CD8-positive, alpha-beta memory T cell (primary cell): ENCODE measurements around the gene EGR4. TPM values are rescaled to one million over a fixed set of nuclear protein-coding genes. Genes with fewer than 3 reads are reported as not detected.

Experiments used
- CTCF ChIA-PET: fragments of 350-600 bp; sonication (Branson Sonifier 250); formaldehyde crosslinking; loops from one replicate; lab custom pipeline; 2021; ENCODE audit warnings: antibody characterized with exemption; lab: Charles Lee
- POLR2A ChIA-PET: fragments of 350-600 bp; sonication (Branson Sonifier 250); formaldehyde crosslinking; loops from one replicate; lab custom pipeline; 2021; ENCODE audit warnings: antibody characterized with exemption; lab: Charles Lee
- DNase-seq, 5 donors: peaks; one replicate each; pipeline versions ENCODE4 v3.0.0 to v3.0.0-alpha.2; 2020 to 2022; ENCODE audit warnings: mixed read lengths in 1 of 5
- H3K27ac ChIP-seq: one replicate; pipeline ENCODE4 v1.7.0; 2013; ENCODE audit warnings: low read depth, mild to moderate bottlenecking, low read length, moderate library complexity
- H3K27me3 ChIP-seq: 2 replicates; pipeline ENCODE4 v1.7.0; 2013; ENCODE audit warnings: low read length, mild to moderate bottlenecking; ENCODE audit not compliant: insufficient read depth, poor library complexity, severe bottlenecking
- H3K36me3 ChIP-seq: 2 replicates; pipeline ENCODE4 v1.7.0; 2013; ENCODE audit warnings: mild to moderate bottlenecking, low read length, moderate library complexity; ENCODE audit not compliant: insufficient read depth
- H3K4me1 ChIP-seq: 2 replicates; pipeline ENCODE4 v1.7.0; 2013; ENCODE audit warnings: mild to moderate bottlenecking, low read length, moderate library complexity; ENCODE audit not compliant: insufficient read depth
- H3K4me3 ChIP-seq: 2 replicates; pipeline ENCODE4 v1.7.0; 2013; ENCODE audit warnings: mild to moderate bottlenecking, low read length
- H3K9me3 ChIP-seq: 2 replicates; pipeline ENCODE4 v1.7.0; 2013; ENCODE audit warnings: mild to moderate bottlenecking, low read length
- H3K27ac Mint-ChIP-seq, 8 donors: one replicate each; pipeline ENCODE4 v1.8.0; 2020 to 2021; ENCODE audit warnings: mixed read lengths in 8 of 8, mild to moderate bottlenecking in 6 of 8, inconsistent platforms in 3 of 8, moderate library complexity in 3 of 8
- H3K27me3 Mint-ChIP-seq, 2 donors: one replicate each; pipeline ENCODE4 v1.8.0; 2020 to 2021; ENCODE audit warnings: mixed read lengths in 2 of 2, mild to moderate bottlenecking in 1 of 2, moderate library complexity in 1 of 2
- H3K36me3 Mint-ChIP-seq, 3 donors: one replicate each; pipeline ENCODE4 v1.8.0; 2020 to 2021; ENCODE audit warnings: mixed read lengths in 3 of 3, inconsistent platforms in 1 of 3, mild to moderate bottlenecking in 1 of 3
- H3K4me1 Mint-ChIP-seq, 3 donors: one replicate each; pipeline ENCODE4 v1.8.0; 2020 to 2021; ENCODE audit warnings: mixed read lengths in 3 of 3, inconsistent platforms in 1 of 3, mild to moderate bottlenecking in 1 of 3
- H3K4me3 Mint-ChIP-seq, 7 donors: one replicate each; pipeline ENCODE4 v1.8.0; 2020 to 2021; ENCODE audit warnings: mixed read lengths in 7 of 7, mild to moderate bottlenecking in 6 of 7, moderate library complexity in 4 of 7, inconsistent platforms in 2 of 7
- H3K9me3 Mint-ChIP-seq, 5 donors: one replicate each; pipeline ENCODE4 v1.8.0; 2020 to 2022; ENCODE audit warnings: mixed read lengths in 5 of 5, mild to moderate bottlenecking in 3 of 5, moderate library complexity in 2 of 5, inconsistent platforms in 1 of 5
- polyA plus RNA-seq: library from polyadenylated mRNA; unstranded; fragments of 300-500 nt; fragmentation: Illumina TruSeq; gene quantifications from one replicate; pipeline ENCODE4 v1.2.3, GENCODE V29; 2021
- total RNA-seq, 2 experiments: library from RNA; stranded (reverse); gene quantifications; one replicate each; pipeline ENCODE4 v1.2.3, GENCODE V29; 2021

The EGR4 gene
- total and polyA plus RNA-seq, 3 experiments from 2014 or later = 0.31 to 0.55 TPM; not detected in 1

DNA sequence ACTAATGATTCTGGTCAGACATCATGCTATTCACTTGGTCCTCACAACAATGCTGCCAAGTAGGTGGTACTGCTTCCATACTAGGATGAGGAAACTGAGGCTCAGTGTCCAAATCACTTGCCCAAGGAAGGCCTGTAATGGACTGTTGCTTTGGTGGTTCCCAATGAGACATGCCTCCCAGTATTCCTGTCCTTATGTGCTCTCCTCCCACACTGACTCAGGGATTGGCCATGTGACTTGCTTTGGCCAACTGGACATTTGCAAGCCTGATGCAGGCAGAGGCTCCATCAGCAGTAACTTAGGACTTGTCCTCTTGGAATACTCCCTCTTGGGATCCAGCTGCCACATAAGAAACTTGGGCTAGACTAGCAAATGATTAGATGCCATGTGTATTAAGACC lies 12.1 kb downstream of the EGR4 start:
- Histone ChIP-seq H3K27me3 (no peaks in the 10 kb centered on the region), H3K27ac (no peak overlapping the region), H3K9me3 (no peaks in the 10 kb centered on the region), H3K36me3 (no peaks in the 10 kb centered on the region), H3K4me1 (peaks cover 18% of the 10 kb centered on the region), H3K4me3 (no peak overlapping the region)
- peak overlapping the region in 1 of 7 donors; percentile 47 for H3K4me3 Mint-ChIP-seq
- no peak overlapping the region for H3K27ac Mint-ChIP-seq
- no peaks in the 10 kb centered on the region for H3K27me3 Mint-ChIP-seq
- H3K36me3 Mint-ChIP-seq = peaks cover 0 to 7% (median 5%) of the 10 kb centered on the region in 3 donors
- CTCF ChIA-PET = interaction anchor here (0.9 to 1.3 kb wide), 2 partner anchors 9 to 13 kb away, joined by 3 to 4 read pairs; no protein-coding TSS in a partner anchor
- POLR2A ChIA-PET = no interaction called here
- DNase-seq = no peak
- no peaks in the 10 kb centered on the region for H3K9me3 Mint-ChIP-seq
- peaks cover 17 to 33% (median 32%) of the 10 kb centered on the region in 3 donors for H3K4me1 Mint-ChIP-seq

DNA sequence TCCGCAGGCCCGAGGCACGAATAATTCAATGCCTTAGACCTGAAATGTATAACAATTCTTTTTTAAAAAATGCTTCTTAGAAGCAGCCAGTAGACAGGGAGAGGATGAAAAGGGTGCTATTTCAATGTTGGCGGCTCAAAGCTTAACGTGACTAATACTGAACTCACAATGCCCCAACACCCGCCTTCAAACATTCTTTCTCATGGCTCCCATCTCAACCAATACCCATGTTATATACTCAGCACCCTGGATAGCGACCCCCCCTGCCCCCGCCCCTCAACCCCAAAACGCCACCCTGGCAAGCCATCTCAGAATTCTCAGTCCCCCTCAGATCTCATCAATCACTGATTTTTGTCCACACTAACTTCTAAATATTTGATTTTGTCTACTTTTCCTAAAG lies 13.5 kb downstream of the EGR4 start:
- Mint-ChIP-seq H3K9me3 (no peaks in the 10 kb centered on the region), H3K36me3 (peaks cover 0 to 9% (median 5%) of the 10 kb centered on the region in 3 donors), H3K4me3 (peak overlapping the region in 1 of 7 donors; percentile 59), H3K27me3 (no peaks in the 10 kb centered on the region), H3K4me1 (peaks cover 8 to 19% (median 19%) of the 10 kb centered on the region in 3 donors), H3K27ac (no peak overlapping the region)
- no peak for DNase-seq
- H3K9me3 ChIP-seq = no peaks in the 10 kb centered on the region
- no peaks in the 10 kb centered on the region for H3K36me3 ChIP-seq
- H3K27me3 ChIP-seq = no peaks in the 10 kb centered on the region
- CTCF ChIA-PET = interaction anchor here (6.2 kb wide), 1 partner anchor 11 kb away, joined by 39 read pairs; the partner anchor contains the start of gene EGR4
- no peak overlapping the region for H3K27ac ChIP-seq
- no peak overlapping the region for H3K4me3 ChIP-seq
- peaks cover 13% of the 10 kb centered on the region for H3K4me1 ChIP-seq
- POLR2A ChIA-PET = interaction anchor here (0.5 kb wide), 1 partner anchor 166 kb away, joined by 3 read pairs; no protein-coding TSS in a partner anchor

DNA sequence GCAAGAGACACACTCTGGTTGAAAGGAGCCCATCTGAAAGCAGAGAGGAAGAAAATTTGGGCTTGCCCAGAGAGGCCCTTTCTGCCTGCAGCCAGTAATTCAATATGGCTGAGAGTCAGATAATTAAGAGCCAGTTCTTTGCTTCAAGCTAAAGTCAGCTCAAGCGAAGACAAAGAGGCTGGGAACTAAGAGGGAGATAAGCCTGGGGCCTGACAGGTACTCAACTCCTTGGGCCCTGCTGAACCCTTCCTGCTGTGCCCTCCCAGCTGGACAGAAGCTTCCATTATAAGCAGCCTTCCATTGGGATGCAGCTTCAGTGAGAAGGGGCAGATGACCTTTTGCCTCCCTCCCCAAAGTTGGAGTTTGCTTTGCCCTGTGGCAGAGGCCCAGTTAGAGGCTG lies 21.1 kb downstream of the EGR4 start:
- POLR2A ChIA-PET = no interaction called here

DNA sequence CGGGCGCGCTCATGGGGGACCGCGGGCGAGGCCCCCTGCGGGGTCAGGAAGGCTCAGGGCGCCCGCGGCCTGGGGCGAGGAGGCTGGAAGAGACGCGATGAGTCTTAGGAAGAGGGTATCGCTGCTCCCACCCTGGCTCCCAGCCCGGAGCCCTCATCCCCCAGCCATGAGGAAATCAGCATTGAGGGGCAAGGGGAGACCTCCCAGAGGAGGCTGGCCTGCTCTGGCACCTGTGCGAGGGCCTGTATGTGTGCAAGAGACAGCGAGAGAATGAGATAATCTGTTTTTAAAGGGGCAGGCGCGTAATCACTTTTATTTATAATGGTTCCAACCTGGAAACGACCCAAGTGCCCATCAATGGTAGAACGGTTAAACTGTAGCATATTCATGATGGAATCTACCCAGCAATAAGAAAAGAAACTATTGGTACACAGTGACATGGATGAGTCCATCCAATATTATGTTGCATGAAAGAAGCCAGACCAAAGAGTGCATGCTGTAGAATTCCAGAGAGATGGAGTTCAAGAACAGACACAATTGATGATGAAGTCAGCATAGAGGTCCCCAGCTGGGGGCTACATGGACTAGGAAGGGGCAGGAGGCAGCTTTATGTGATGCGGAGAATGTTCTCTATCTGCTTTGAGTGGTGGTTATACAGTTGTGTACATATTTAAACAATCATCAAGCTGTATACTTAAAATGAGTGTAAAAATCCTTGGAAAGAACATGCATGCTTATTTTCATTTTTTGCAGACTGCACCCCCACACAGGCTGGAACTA lies 23.5 kb downstream of the EGR4 start:
- Mint-ChIP-seq H3K36me3 (peaks cover 0 to 11% (median 7%) of the 10 kb centered on the region in 3 donors), H3K27me3 (no peaks in the 10 kb centered on the region), H3K27ac (peak overlapping the region in 6 of 8 donors; percentile 12 to 88 (median 62)), H3K9me3 (peaks cover 0 to 1% (median 0%) of the 10 kb centered on the region in 5 donors), H3K4me1 (peaks cover 21 to 34% (median 25%) of the 10 kb centered on the region in 3 donors), H3K4me3 (peak overlapping the region; percentile 58 to 72 (median 63))
- no peak for DNase-seq
- CTCF ChIA-PET = interaction anchor here (0.9 kb wide), 1 partner anchor 35 kb away, joined by 3 read pairs; the partner anchor contains the start of gene CCT7
- no peaks in the 10 kb centered on the region for H3K27me3 ChIP-seq
- no peaks in the 10 kb centered on the region for H3K36me3 ChIP-seq
- peaks cover 11% of the 10 kb centered on the region for H3K4me1 ChIP-seq
- H3K27ac ChIP-seq = no peak overlapping the region
- POLR2A ChIA-PET = interaction anchor here (1.6 kb wide), 1 partner anchor 20 kb away, joined by 5 read pairs; no protein-coding TSS in a partner anchor
- H3K9me3 ChIP-seq = no peaks in the 10 kb centered on the region
- peak overlapping the region; percentile 42 for H3K4me3 ChIP-seq

More for the DNA sequence above, 21.1 kb downstream of the EGR4 start:
- no peaks in the 10 kb centered on the region for H3K36me3 ChIP-seq
- H3K9me3 ChIP-seq = no peaks in the 10 kb centered on the region
- H3K27ac ChIP-seq = no peak overlapping the region
- H3K27me3 ChIP-seq = no peaks in the 10 kb centered on the region
- H3K4me3 ChIP-seq = no peak overlapping the region
- CTCF ChIA-PET = interaction anchor here (1.4 to 1.6 kb wide), 3 partner anchors 13 to 59 kb away, joined by 3 to 10 read pairs (median 4); no protein-coding TSS in a partner anchor
- peaks cover 11% of the 10 kb centered on the region for H3K4me1 ChIP-seq
- peaks cover 0 to 8% (median 2%) of the 10 kb centered on the region in 3 donors for H3K36me3 Mint-ChIP-seq
- no peak for DNase-seq
- H3K4me1 Mint-ChIP-seq = peaks cover 16 to 28% (median 19%) of the 10 kb centered on the region in 3 donors
- H3K27ac Mint-ChIP-seq = no peak overlapping the region
- peaks cover 0 to 1% (median 0%) of the 10 kb centered on the region in 5 donors for H3K9me3 Mint-ChIP-seq
- H3K4me3 Mint-ChIP-seq = no peak overlapping the region
- H3K27me3 Mint-ChIP-seq = no peaks in the 10 kb centered on the region

DNA sequence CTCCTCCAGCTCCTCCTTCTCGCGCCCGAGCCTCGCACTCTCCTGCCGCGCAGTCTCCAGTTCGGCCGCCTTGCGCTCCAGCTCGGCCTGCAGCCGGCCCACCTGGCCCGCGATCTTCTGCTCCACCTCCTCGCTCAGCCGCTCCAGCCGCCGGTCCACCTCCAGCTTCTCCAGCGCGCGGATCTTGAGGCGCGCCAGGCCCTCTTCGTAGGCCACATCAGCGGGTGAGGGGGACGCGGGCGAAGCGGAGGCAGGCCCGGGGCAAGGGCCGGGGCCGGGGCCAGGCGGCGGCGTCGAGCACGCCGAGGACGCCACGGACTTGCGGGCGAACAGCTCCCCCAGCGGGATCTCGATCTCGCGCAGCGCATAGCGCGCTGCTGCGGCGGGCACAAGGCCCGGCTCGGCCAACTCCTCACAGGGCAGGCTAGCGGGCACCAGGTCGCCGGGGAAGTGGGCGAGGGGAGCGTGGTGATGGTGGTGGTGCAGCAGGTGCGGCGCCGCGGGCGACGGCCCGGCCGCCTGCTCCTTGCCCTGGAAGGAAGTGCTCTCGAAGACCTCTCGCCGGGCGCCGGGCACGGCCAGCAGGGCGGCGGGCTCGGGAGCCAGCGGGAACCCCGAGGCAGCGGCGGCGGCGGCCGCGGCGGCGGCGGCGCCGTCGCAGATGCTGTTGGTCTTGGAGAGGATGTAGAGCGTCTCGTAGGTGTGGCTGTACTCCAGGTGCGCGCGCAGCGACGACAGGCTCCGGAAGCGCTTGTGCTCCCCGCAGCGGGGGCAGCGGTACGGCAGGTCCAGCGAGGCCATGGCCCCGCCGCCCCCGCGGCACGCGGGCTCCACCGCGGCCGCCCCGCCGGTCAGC lies 24.3 kb downstream of the EGR4 start:
- peak; percentile 69 to 90 (median 71) for DNase-seq
- ChIA-PET POLR2A (interaction anchor here (0.7 to 1.6 kb wide), 2 partner anchors 21 to 35 kb away, joined by 3 to 5 read pairs; partner anchors contain the start of gene CCT7), CTCF (interaction anchor here (0.9 to 2.5 kb wide), 8 partner anchors 9 to 56 kb away, joined by 3 to 21 read pairs (median 4); partner anchors contain the start of gene PRADC1)
- no peaks in the 10 kb centered on the region for H3K9me3 ChIP-seq
- H3K27me3 ChIP-seq = no peaks in the 10 kb centered on the region
- Mint-ChIP-seq H3K4me1 (peaks cover 21 to 34% (median 25%) of the 10 kb centered on the region in 3 donors), H3K36me3 (peaks cover 0 to 14% (median 9%) of the 10 kb centered on the region in 3 donors), H3K27me3 (no peaks in the 10 kb centered on the region), H3K4me3 (peak overlapping the region; percentile 44 to 81 (median 60)), H3K27ac (peak overlapping the region in 1 of 8 donors; percentile 12), H3K9me3 (peaks cover 0 to 1% (median 0%) of the 10 kb centered on the region in 5 donors)
- H3K4me3 ChIP-seq = no peak overlapping the region
- H3K4me1 ChIP-seq = peaks cover 11% of the 10 kb centered on the region
- H3K36me3 ChIP-seq = no peaks in the 10 kb centered on the region
- H3K27ac ChIP-seq = no peak overlapping the region

DNA sequence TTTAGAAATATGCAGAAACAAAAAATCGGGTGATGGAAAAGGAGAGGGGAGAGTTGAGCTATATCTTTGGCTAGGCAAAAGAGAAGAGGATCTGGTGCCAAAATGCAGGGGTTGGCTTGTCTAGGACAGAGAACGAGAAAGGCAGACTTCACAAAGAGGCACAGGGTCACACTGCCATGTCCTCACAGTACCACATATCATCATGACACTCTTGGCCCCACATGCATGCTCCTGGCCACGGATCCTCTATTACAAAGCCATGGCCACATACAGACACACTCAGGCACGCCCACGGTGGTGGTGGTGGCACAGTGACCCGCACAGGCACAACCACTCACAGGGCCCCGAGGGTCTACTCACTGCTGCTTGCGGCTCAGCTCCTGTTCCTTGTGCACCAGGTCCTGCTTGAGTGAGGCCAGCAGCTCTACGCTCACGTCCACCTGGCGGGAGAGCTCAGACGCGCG lies 24.9 kb downstream of the EGR4 start:
- Mint-ChIP-seq H3K4me1 (peaks cover 21 to 34% (median 25%) of the 10 kb centered on the region in 3 donors), H3K27me3 (no peaks in the 10 kb centered on the region), H3K27ac (peak overlapping the region in 2 of 8 donors; percentile 37 to 44), H3K36me3 (peaks cover 0 to 20% (median 5%) of the 10 kb centered on the region in 3 donors), H3K9me3 (peaks cover 0 to 1% (median 0%) of the 10 kb centered on the region in 5 donors), H3K4me3 (peak overlapping the region; percentile 47 to 81 (median 60))
- Histone ChIP-seq H3K4me1 (peaks cover 11% of the 10 kb centered on the region), H3K4me3 (no peak overlapping the region), H3K36me3 (no peaks in the 10 kb centered on the region), H3K27me3 (no peaks in the 10 kb centered on the region), H3K27ac (no peak overlapping the region), H3K9me3 (no peaks in the 10 kb centered on the region)
- ChIA-PET POLR2A (interaction anchor here (0.7 to 1.6 kb wide), 2 partner anchors 22 to 34 kb away, joined by 3 to 5 read pairs; partner anchors contain the start of gene CCT7), CTCF (interaction anchor here (0.9 to 2.5 kb wide), 8 partner anchors 10 to 55 kb away, joined by 3 to 21 read pairs (median 4); partner anchors contain the start of gene PRADC1)
- DNase-seq = no peak

DNA sequence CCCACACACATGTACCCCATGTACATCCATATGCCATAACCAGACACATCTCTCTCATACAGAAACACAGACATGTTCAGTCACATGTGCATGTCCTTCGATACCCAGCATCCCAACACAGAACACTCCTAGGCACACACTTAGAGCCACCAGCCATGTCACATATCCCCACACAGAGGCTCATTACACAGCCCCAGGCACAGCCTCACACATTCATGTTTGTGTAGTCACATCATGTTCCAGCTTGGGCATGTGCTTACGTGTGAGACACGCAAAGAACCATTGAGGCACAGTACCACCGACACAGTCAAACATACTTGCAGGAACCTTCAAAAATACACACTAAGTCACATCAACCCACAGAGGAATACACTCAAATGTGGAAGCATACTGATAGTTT lies 26.3 kb downstream of the EGR4 start:
- DNase-seq = no peak
- Histone ChIP-seq H3K36me3 (no peaks in the 10 kb centered on the region), H3K9me3 (no peaks in the 10 kb centered on the region), H3K4me1 (peaks cover 11% of the 10 kb centered on the region), H3K27me3 (no peaks in the 10 kb centered on the region), H3K27ac (no peak overlapping the region), H3K4me3 (no peak overlapping the region)
- Mint-ChIP-seq H3K4me3 (peak overlapping the region in 2 of 7 donors; percentile 1 to 33), H3K9me3 (peaks cover 0 to 1% (median 0%) of the 10 kb centered on the region in 5 donors), H3K27ac (no peak overlapping the region), H3K27me3 (no peaks in the 10 kb centered on the region), H3K4me1 (peaks cover 21 to 34% (median 25%) of the 10 kb centered on the region in 3 donors), H3K36me3 (peaks cover 0 to 31% (median 5%) of the 10 kb centered on the region in 3 donors)
- ChIA-PET CTCF (interaction anchor here (2.5 kb wide), 1 partner anchor 23 kb away, joined by 21 read pairs; no protein-coding TSS in a partner anchor), POLR2A (no interaction called here)
